Measurements from ENCODE around the gene CDC42EP2. TPM values are rescaled to one million over a fixed set of nuclear protein-coding genes. Genes with fewer than 3 reads are reported as not detected.

CDC42EP2 gene
- total RNA-seq, 3 donors from 2014 or later (not counting 1 experiment from before 2014, with no cell fraction given), result 1.4 to 1.5 (median 1.5) TPM

DNA sequence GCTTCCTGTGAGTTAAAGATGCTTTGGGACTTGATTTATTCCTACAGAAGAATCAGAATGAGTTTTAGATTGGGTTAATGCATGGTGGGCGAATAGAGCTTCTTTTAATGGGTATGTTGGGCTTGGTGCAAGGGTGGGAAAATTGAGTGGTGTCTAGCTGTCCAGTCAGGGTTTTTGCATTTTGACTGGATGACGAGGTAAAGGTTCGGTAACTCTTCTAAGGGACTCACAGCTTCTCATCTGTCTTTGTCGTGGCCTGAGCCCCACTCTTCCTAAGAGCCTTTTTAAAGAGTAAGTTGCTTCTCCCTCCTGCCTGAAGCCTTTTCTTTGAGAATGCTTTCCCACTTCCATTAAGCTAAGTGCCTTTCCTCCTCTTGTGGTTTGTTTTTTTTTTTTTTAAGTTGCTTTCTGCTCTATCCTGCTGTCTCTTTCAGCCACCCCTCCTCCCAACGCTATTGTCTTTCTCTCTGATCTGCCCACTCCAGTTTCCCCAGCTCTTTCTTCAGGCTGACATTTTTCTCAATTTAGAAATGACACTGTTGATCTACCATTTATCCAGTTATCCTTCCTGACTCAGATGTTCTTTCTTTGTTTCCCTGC is 20.1 kb downstream of the CDC42EP2 start:
- peaks cover 12% of the 10 kb centered on the region for H3K36me3 ChIP-seq (ENCODE audit: control insufficient read depth, insufficient read depth, low read length)
- H3K27ac ChIP-seq (ENCODE audit: low read length), result no peak overlapping the region
- H3K27me3 Mint-ChIP-seq (ENCODE audit: low read depth in 2 of 2), result no peaks in the 10 kb centered on the region
- ATAC-seq (no peak), DNase-seq (peak in 1 of 2 donors; percentile 21)
- TF ChIP-seq, protein P1, sequence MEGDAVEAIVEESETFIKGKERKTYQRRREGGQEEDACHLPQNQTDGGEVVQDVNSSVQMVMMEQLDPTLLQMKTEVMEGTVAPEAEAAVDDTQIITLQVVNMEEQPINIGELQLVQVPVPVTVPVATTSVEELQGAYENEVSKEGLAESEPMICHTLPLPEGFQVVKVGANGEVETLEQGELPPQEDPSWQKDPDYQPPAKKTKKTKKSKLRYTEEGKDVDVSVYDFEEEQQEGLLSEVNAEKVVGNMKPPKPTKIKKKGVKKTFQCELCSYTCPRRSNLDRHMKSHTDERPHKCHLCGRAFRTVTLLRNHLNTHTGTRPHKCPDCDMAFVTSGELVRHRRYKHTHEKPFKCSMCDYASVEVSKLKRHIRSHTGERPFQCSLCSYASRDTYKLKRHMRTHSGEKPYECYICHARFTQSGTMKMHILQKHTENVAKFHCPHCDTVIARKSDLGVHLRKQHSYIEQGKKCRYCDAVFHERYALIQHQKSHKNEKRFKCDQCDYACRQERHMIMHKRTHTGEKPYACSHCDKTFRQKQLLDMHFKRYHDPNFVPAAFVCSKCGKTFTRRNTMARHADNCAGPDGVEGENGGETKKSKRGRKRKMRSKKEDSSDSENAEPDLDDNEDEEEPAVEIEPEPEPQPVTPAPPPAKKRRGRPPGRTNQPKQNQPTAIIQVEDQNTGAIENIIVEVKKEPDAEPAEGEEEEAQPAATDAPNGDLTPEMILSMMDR (IDR thresholded peaks at IDR 0.05), result no peak
- peaks cover 40 to 41% of the 10 kb centered on the region in 2 donors for H3K4me1 Mint-ChIP-seq
- no peaks in the 10 kb centered on the region for H3K9me3 ChIP-seq (ENCODE audit: control insufficient read depth, insufficient read depth, low read length)
- intact Hi-C loops (cut with micrococcal nuclease), result loop anchor here (5.0 to 10.0 kb wide), 2 partner anchors 132 to 490 kb away; partner anchors contain the start of gene CDC42BPG
- peak overlapping the region; percentile 86 for H3K4me3 ChIP-seq (ENCODE audit: low read length)
- no peaks in the 10 kb centered on the region for H3K36me3 Mint-ChIP-seq
- H3K27ac Mint-ChIP-seq, result peak overlapping the region; percentile 65 to 98
- 29% methylated on average over 5 of the region's 5 CpGs for WGBS (ENCODE audit: insufficient coverage)
- H3K4me3 Mint-ChIP-seq, result peak overlapping the region; percentile 100
- H3K27me3 ChIP-seq (ENCODE audit: control insufficient read depth, insufficient read depth, low read length), result no peaks in the 10 kb centered on the region
- H3K4me1 ChIP-seq (ENCODE audit: control insufficient read depth, insufficient read depth, low read length), result peaks cover 9% of the 10 kb centered on the region
- no peaks in the 10 kb centered on the region for H3K9me3 Mint-ChIP-seq

DNA sequence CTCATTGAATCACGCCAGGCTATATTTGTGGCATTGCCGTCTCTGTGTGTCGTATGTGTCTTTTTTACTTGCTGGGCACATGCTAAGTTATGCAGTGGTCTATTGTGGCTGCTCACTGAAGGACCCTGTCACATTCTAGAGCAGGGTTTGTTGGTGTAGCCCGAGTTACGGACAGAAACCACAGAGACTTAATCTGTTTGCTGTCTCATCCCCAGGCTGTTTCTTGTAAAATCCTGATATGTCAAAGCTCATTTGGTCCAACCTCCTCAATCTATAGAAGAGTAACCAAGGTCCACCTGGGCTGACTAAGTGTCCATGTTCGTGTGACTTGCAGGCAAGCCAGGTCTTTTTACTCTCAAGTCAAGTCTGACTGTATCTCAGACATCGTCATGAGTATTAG is 24.0 kb downstream of the CDC42EP2 start:
- Mint-ChIP-seq H3K4me3 (no peak overlapping the region), H3K9me3 (no peaks in the 10 kb centered on the region), H3K27me3 (ENCODE audit: low read depth in 2 of 2) (no peaks in the 10 kb centered on the region), H3K36me3 (no peaks in the 10 kb centered on the region), H3K4me1 (peaks cover 41 to 42% of the 10 kb centered on the region in 2 donors), H3K27ac (peak overlapping the region; percentile 5 to 21)
- WGBS (ENCODE audit: insufficient coverage), result 79% methylated on average over 7 of the region's 7 CpGs
- ATAC-seq (no peak), DNase-seq (no peak)
- TF ChIP-seq, protein P1 (IDR thresholded peaks at IDR 0.05), result no peak
- H3K4me1 ChIP-seq (ENCODE audit: control insufficient read depth, insufficient read depth, low read length), result peaks cover 9% of the 10 kb centered on the region
- no peaks in the 10 kb centered on the region for H3K9me3 ChIP-seq (ENCODE audit: control insufficient read depth, insufficient read depth, low read length)
- intact Hi-C loops (cut with micrococcal nuclease), result loop anchor here (10.0 kb wide), 1 partner anchor 494 kb away; the partner anchor contains the start of gene CDC42BPG
- H3K27me3 ChIP-seq (ENCODE audit: control insufficient read depth, insufficient read depth, low read length), result no peaks in the 10 kb centered on the region
- H3K36me3 ChIP-seq (ENCODE audit: control insufficient read depth, insufficient read depth, low read length), result peaks cover 43% of the 10 kb centered on the region
- no peak overlapping the region for H3K27ac ChIP-seq (ENCODE audit: low read length)
- H3K4me3 ChIP-seq (ENCODE audit: low read length), result no peak overlapping the region

DNA sequence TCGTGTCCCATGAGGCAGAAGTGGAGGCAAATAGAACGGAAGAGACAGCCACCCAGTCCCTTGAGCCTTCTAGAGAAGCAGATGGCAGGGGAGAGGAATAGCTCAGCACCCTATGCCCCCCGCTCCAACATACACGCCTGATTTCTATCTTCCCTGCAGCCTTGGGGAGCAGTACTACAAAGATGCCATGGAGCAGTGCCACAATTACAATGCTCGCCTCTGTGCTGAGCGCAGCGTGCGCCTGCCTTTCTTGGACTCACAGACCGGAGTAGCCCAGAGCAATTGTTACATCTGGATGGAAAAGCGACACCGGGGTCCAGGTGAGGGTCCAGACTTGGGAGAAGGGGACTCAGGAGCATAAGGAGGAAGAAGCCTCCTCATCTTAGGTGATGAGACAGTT is 25.6 kb downstream of the CDC42EP2 start:
- DNase-seq, result no peak
- intact Hi-C loops (cut with micrococcal nuclease), result no loop called here
- Histone ChIP-seq H3K4me3 (ENCODE audit: low read length) (no peak overlapping the region), H3K4me1 (ENCODE audit: control insufficient read depth, insufficient read depth, low read length) (no peaks in the 10 kb centered on the region), H3K9me3 (ENCODE audit: control insufficient read depth, insufficient read depth, low read length) (no peaks in the 10 kb centered on the region), H3K27me3 (ENCODE audit: control insufficient read depth, insufficient read depth, low read length) (no peaks in the 10 kb centered on the region), H3K27ac (ENCODE audit: low read length) (no peak overlapping the region), H3K36me3 (ENCODE audit: control insufficient read depth, insufficient read depth, low read length) (peaks cover 59% of the 10 kb centered on the region)
- Mint-ChIP-seq H3K27ac (peak overlapping the region in 1 of 2 donors; percentile 25), H3K36me3 (peaks cover 8% of the 10 kb centered on the region), H3K4me3 (no peak overlapping the region), H3K9me3 (no peaks in the 10 kb centered on the region), H3K4me1 (peaks cover 30 to 34% of the 10 kb centered on the region in 2 donors), H3K27me3 (ENCODE audit: low read depth in 2 of 2) (no peaks in the 10 kb centered on the region)
- TF ChIP-seq, protein P1 (IDR thresholded peaks at IDR 0.05), result no peak
- 98% methylated on average over 11 of the region's 11 CpGs for WGBS (ENCODE audit: insufficient coverage)
- no peak for ATAC-seq

DNA sequence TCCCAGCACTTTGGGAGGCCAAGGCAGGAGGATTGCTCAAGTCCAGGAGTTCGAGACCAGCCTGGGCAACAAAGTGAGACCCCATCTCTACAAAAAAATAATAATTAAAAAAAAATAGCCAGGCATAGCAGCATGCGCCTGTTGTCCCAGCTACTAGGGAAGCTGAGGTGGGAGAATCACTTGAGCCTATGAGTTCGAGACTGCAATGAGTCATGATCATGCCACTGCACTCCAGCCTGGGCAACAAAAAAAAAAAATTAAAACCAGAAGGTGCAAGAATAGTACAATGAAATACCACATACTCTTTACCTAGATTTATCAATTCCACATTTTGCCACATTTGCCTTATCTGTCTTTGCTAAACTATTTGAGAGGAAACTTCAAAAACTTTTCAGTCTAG is 27.2 kb downstream of the CDC42EP2 start:
- Histone ChIP-seq H3K27me3 (ENCODE audit: control insufficient read depth, insufficient read depth, low read length) (no peaks in the 10 kb centered on the region), H3K9me3 (ENCODE audit: control insufficient read depth, insufficient read depth, low read length) (no peaks in the 10 kb centered on the region), H3K4me1 (ENCODE audit: control insufficient read depth, insufficient read depth, low read length) (no peaks in the 10 kb centered on the region), H3K36me3 (ENCODE audit: control insufficient read depth, insufficient read depth, low read length) (peaks cover 72% of the 10 kb centered on the region), H3K4me3 (ENCODE audit: low read length) (no peak overlapping the region), H3K27ac (ENCODE audit: low read length) (no peak overlapping the region)
- Mint-ChIP-seq H3K4me1 (peaks cover 24 to 28% of the 10 kb centered on the region in 2 donors), H3K36me3 (peaks cover 16% of the 10 kb centered on the region), H3K27ac (no peak overlapping the region), H3K27me3 (ENCODE audit: low read depth in 2 of 2) (no peaks in the 10 kb centered on the region), H3K9me3 (no peaks in the 10 kb centered on the region), H3K4me3 (no peak overlapping the region)
- intact Hi-C loops (cut with micrococcal nuclease), result no loop called here
- 100% methylated on average over 2 of the region's 3 CpGs for WGBS (ENCODE audit: insufficient coverage)
- ATAC-seq, result no peak
- TF ChIP-seq, protein P1 (IDR thresholded peaks at IDR 0.05), result no peak
- no peak for DNase-seq

All from natural killer cell (primary cell).